Pons (tissue), 1 donor: Measurements from ENCODE around the gene FSTL4.

Experiments
- DNase-seq: peaks from one replicate; pipeline ENCODE4 v3.0.0-alpha.2; 2016; ENCODE audit warnings: low spot score

The FSTL4 gene

DNA sequence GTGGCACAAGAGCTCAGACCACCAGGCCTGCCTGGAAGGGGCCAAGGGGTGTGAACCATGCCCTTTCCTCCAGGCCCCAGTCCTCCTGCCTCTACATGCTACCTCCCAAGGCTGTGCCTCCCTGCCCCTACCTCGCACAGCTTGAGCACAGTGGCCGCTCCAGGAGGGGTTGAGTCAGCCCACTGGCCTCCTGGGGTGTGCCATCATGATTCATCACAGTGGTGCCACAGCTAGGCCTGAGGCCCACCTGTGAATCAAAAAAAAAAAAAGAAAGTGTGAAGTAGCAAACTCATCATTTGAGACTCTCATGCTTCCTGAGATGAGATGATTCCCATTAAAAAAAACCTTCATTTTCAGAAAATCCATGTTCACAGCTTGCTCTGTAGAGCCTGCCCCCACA, 320.0 kb downstream of the FSTL4 start:
- DNase-seq: no peak

- DNase-seq: no peak
Measured at GRCh38 chr5:133291524-133291923, 320.8 kb downstream of the FSTL4 start.

DNA sequence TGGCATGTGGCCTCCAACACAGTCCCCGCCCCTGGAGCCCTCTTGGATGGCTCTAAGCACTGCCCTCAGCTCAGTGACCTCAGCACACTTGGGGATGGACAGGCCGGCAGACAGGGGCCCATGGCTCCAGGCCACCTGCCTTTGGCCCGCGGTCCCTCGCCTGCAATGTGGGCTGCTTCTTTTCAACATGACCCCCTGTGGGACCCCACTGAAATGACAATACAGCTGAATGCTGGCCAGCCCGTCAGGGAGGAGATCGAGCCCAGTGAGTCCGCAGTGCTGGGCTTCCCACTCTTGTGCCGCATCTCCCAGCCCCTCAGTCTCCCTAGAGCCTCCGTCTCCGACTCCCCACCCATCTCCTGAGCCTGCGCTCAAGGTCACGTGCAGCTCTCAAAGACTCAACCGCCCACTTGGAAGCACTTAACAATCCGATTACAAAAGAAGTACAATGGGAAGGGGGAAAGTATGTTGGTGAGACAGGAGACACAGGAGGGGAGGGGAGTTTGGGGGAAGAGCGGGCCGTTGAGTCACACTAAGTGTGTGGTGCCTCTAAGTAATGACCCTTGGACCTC, 321.6 kb downstream of the FSTL4 start:
- DNase-seq: no peak

DNA sequence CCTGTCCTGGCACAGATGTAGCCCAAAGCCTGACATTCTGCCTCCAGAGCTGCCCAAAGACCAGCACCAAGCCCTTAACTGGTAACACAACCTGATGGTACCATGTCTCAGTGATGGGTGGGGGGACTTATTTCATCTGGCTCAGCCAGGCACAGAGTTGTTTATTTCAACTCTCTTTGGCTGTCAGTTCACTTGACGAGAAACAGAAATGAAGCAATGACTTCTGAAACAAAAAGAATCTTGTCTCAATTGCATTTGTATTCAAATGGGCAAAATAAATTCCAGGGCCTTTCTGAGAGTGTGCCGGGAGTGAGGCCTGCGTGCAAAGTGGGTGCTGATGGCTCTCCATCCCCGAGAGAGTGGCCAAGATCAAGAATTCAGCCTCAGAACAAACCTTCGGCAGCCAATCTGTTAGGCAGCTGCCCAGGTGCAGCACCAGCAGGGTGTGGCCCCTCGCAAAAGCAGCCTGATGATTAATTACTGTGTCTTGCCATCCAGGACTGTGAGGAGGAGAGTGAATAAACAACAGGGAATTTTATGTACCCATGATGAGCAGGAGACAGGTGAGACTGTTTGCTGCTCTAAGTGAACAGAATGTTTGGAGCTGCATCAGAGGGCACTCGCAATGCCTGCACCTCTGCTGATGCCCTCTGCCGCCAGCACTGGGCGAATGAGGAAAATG, 322.5 kb downstream of the FSTL4 start:
- DNase-seq: peak; percentile 80

DNA sequence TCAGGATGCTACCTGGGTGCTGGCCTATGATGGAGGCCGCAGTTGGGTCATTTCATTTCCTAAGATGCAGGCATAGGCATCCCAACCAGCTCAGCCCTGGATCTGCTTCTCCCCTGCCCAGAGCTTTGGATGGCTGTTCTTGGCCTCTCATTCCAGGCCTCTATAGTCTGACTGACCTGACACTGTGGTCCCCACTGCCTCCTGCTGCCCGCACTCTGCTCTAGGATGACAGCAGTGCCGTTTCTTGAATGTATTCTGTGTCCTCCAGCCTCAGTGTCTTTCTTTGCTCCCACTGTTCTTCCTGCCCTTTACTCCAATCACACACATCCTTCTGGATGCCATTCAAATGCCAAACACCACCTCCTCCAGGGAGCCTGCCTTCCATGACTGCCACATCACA, 324.8 kb downstream of the FSTL4 start:
- DNase-seq: peak; percentile 59

DNA sequence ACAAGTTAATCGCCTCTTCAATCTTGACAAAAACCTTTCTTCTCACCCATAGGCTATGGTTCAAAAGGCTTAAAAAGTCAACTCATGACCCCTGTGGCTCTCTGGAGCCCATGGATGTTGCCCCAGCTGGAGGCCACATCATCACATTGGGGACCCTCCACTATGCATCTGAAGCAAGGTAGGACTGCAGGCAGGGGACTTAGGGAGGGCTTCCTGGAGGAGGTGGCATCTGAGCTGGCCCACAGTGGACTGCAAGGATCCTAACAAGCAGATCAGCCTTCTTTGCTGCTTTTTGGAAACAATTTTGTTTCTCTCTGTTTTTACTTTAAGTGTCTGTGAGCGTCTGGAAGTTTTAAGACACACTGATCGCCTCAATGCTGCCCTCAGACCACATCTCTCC, 325.9 kb downstream of the FSTL4 start:
- no peak for DNase-seq

GRCh38 chr5:133285583-133286021, 326.7 kb downstream of the FSTL4 start:
- DNase-seq: no peak

GRCh38 chr5:133284306-133284705, 328.0 kb downstream of the FSTL4 start:
- no peak for DNase-seq

- DNase-seq: no peak
Measured at GRCh38 chr5:133278317-133278716, 334.0 kb downstream of the FSTL4 start.

DNA sequence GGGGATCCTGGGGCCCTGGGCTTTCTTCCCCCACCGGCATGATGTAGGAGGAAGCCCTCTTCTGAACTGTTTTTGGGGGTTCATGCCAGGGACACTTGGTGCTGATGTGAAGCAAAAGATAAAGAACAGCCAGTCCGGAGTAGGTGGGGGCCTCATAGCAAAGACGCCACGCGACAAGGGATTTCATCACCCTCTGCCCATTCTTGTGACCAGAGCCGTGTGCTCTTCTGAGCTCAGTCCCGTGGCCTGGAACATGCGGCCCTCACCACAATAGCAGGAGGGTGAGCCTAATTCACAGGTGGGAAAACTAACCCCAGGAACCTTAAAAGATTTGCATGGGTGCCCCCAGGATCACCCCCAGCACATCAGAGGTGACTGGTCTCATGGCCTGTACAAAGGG, 334.6 kb downstream of the FSTL4 start:
- DNase-seq: no peak

DNA sequence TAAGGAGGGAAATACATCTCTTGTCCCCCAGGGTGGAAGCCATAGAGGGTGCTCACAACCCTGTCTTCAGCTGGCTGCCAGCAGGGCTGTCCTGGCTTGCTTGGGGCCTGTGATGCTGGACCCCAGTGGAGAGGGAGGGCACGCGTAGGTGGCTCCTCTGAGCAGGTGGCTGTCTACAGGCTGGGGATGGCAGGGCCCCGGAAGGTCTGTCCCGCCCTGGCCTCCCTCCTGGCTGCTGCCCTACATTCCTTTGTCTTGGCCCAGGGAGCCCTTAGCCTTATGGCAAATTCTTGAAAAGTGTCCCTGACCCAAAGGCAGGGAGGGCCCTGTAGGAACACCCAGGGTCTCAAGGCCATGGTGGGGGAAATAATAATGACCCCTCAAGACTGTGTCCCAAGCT, 336.2 kb downstream of the FSTL4 start:
- DNase-seq: no peak

GRCh38 chr5:133275631-133276030, 336.7 kb downstream of the FSTL4 start:
- no peak for DNase-seq

DNA sequence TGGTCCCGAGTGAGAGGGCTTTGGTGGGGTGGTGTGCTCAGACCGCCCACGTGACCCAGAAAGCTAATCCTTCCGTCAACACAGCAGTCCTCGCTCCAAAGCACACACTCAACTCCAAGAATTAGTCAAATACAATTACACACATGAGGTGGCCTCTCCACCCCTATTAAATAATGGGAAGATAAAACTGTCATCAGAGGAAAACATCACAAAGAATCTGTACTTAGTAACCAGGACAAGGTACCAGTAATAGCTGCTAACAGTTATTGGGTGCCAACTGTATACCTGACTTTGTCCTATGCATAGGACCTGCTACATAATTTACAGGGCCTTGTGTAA, 337.8 kb downstream of the FSTL4 start:
- DNase-seq: no peak

GRCh38 chr5:133273661-133274596, 338.4 kb downstream of the FSTL4 start:
- no peak for DNase-seq

DNA sequence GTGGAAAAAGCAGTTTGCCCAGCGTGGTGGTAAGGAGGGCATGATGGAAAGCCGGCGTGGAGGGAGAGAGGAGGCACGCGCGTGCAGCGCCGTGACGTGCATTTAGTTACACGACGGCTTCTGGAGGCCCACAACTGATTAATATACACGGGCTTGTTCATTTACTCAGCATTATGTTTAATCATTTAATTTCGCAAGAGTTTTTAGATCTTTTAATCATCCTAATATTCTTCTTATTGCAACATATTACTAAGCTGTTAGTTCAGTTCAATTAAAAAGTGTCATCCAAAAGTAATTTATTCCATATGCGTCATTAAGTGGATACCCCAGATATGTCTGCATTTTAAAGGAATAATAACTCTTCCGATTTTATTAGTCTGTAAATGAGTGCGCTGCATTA, 340.0 kb downstream of the FSTL4 start:
- no peak for DNase-seq

GRCh38 chr5:133271606-133272005, 340.7 kb downstream of the FSTL4 start:
- no peak for DNase-seq

- no peak for DNase-seq
Measured at GRCh38 chr5:133269691-133270090, 342.6 kb downstream of the FSTL4 start.

GRCh38 chr5:133267601-133268000, 344.7 kb downstream of the FSTL4 start:
- DNase-seq: no peak

GRCh38 chr5:133266966-133267365, 345.4 kb downstream of the FSTL4 start:
- DNase-seq: no peak

DNA sequence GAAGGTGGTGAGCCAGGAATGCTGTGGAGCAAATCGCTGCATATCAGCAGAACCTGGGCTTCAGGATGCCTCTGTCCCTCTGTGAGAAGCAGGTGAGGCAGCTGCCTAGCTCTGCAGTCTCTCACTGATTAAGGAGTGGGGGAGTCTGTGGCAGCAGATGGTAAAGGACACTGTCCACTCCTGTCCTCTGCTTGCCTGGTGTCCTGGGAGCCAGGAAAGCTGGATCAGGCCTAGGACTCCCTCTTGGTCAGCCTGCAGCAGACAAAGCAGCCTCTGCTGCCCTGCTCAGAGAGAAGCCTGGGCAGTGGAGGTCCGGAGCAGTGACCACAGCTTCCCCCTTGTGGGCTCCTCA, 345.8 kb downstream of the FSTL4 start:
- DNase-seq: no peak

GRCh38 chr5:133265720-133266526, 346.4 kb downstream of the FSTL4 start:
- DNase-seq: no peak

DNA sequence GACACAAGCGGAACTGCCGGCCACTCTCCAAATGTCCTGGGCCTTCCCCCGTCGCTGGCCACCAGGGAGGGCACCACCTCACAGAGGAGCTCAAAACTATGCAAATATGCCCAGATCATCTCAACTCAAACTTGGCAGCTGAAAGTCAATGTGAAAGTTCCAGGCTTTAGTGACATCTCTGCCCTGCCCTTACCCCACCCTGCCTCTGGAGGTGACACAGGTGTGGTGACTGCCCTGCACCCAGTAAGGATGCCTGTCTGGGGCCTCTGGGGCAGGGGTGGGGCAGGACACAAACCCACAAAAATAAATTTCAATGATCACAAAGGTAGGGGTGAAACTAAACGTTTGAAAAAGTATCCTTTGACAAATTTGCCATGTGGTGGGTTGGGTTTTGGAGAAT, 347.1 kb downstream of the FSTL4 start:
- no peak for DNase-seq
